ENCODE data around the gene CPOX. TPM values are rescaled to one million over a fixed set of nuclear protein-coding genes. Genes with fewer than 3 reads are reported as not detected.

CPOX gene
- total and polyA plus RNA-seq, 2 experiments from 2014 or later: 13.3 to 38.3 TPM

DNA sequence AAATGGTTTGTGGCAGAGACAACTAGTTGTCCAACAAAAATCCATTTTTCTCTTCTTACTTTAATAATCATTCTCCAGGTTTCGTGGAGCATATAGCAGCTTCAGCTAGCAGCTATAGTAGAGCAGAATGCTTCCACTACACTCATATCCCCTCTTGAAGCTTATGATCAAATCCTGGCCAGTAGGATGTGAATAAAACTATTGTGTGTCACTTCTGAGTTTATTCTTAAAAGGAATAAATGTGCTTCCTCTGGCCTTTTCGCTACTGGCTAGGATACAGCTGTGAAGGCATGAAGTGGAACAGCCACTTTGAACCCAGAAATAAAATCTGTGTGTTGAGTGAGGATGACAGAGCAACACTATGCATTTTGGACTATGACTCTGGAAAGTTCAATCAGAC lies 7.8 kb upstream of the CPOX start (continued):
- TF ChIP-seq, protein P1, sequence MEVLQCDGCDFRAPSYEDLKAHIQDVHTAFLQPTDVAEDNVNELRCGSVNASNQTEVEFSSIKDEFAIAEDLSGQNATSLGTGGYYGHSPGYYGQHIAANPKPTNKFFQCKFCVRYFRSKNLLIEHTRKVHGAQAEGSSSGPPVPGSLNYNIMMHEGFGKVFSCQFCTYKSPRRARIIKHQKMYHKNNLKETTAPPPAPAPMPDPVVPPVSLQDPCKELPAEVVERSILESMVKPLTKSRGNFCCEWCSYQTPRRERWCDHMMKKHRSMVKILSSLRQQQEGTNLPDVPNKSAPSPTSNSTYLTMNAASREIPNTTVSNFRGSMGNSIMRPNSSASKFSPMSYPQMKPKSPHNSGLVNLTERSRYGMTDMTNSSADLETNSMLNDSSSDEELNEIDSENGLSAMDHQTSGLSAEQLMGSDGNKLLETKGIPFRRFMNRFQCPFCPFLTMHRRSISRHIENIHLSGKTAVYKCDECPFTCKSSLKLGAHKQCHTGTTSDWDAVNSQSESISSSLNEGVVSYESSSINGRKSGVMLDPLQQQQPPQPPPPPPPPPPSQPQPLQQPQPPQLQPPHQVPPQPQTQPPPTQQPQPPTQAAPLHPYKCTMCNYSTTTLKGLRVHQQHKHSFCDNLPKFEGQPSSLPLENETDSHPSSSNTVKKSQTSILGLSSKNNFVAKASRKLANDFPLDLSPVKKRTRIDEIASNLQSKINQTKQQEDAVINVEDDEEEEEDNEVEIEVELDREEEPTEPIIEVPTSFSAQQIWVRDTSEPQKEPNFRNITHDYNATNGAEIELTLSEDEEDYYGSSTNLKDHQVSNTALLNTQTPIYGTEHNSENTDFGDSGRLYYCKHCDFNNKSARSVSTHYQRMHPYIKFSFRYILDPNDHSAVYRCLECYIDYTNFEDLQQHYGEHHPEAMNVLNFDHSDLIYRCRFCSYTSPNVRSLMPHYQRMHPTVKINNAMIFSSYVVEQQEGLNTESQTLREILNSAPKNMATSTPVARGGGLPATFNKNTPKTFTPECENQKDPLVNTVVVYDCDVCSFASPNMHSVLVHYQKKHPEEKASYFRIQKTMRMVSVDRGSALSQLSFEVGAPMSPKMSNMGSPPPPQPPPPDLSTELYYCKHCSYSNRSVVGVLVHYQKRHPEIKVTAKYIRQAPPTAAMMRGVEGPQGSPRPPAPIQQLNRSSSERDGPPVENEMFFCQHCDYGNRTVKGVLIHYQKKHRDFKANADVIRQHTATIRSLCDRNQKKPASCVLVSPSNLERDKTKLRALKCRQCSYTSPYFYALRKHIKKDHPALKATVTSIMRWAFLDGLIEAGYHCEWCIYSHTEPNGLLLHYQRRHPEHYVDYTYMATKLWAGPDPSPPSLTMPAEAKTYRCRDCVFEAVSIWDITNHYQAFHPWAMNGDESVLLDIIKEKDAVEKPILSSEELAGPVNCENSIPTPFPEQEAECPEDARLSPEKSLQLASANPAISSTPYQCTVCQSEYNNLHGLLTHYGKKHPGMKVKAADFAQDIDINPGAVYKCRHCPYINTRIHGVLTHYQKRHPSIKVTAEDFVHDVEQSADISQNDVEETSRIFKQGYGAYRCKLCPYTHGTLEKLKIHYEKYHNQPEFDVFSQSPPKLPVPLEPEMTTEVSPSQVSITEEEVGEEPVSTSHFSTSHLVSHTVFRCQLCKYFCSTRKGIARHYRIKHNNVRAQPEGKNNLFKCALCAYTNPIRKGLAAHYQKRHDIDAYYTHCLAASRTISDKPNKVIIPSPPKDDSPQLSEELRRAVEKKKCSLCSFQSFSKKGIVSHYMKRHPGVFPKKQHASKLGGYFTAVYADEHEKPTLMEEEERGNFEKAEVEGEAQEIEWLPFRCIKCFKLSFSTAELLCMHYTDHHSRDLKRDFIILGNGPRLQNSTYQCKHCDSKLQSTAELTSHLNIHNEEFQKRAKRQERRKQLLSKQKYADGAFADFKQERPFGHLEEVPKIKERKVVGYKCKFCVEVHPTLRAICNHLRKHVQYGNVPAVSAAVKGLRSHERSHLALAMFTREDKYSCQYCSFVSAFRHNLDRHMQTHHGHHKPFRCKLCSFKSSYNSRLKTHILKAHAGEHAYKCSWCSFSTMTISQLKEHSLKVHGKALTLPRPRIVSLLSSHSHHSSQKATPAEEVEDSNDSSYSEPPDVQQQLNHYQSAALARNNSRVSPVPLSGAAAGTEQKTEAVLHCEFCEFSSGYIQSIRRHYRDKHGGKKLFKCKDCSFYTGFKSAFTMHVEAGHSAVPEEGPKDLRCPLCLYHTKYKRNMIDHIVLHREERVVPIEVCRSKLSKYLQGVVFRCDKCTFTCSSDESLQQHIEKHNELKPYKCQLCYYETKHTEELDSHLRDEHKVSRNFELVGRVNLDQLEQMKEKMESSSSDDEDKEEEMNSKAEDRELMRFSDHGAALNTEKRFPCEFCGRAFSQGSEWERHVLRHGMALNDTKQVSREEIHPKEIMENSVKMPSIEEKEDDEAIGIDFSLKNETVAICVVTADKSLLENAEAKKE (CRISPR knock-in tag; IDR thresholded peaks at IDR 0.05): no peak
- no peak for TF ChIP-seq EZH2phosphoT487 (IDR thresholded peaks at IDR 0.05; ENCODE audit: unreplicated experiment)
- TF ChIP-seq JUNB (IDR thresholded peaks at IDR 0.05; ENCODE audit: unreplicated experiment): no peak
- TF ChIP-seq CREB1 (CRISPR knock-in tag; IDR thresholded peaks at IDR 0.05; ENCODE audit: low read depth): no peak

DNA sequence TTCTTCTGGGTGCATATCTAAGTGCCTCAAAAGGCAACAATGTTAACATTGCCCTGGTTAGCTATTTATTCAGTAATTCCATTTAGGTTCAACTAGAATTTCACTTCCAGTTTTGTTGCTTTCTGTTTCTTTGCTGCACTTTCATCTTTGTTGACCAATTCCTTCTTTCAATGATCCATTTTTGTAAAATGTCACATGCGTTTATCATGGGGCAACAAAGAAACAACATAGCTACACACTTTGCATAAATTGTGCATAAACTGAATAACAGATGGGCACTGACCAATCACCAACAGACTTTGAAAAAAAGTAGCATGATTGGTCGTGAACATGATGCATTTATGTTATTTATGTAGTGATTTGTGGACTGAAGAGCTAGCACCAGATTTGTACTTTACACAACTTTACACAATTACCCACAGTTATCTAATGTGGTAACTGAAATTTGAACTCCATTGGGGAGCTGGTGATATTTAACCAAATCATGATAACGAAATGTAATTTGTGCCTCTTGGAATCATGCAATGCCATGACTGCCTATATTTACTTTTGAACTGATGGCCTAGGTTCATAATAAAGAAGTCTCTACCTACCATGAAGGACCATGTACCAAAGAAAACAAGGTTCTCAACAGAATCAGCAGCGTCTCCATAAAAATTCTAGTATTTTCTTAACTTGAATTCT lies 7.1 kb upstream of the CPOX start:
- no peak overlapping the region for H3K27ac Mint-ChIP-seq
- H3K27me3 Mint-ChIP-seq (ENCODE audit: insufficient read depth, low read depth, poor library complexity): no peaks in the 10 kb centered on the region
- no peak for DNase-seq (ENCODE audit: low spot score)
- no peak overlapping the region for H3K27ac ChIP-seq (ENCODE audit: low read depth)
- no peaks in the 10 kb centered on the region for H3K4me1 Mint-ChIP-seq
- H2AFZ ChIP-seq: no peak overlapping the region
- H3K79me2 ChIP-seq (replicated peaks; ENCODE audit: insufficient read depth): no peaks in the 10 kb centered on the region
- ATAC-seq: no peak
- TF ChIP-seq NANOG (IDR thresholded peaks at IDR 0.05; ENCODE audit: borderline replicate concordance) (no peak), CREB1 (CRISPR knock-in tag; IDR thresholded peaks at IDR 0.05; ENCODE audit: low read depth) (no peak), ZNF331 (CRISPR knock-in tag; IDR thresholded peaks at IDR 0.05; ENCODE audit: low read depth) (no peak), EZH2 (IDR thresholded peaks at IDR 0.05; ENCODE audit: low read depth, unreplicated experiment) (no peak), STAT1 (IDR thresholded peaks at IDR 0.05; ENCODE audit: unreplicated experiment) (no peak), ZNF114 (CRISPR knock-in tag; IDR thresholded peaks at IDR 0.05) (no peak), EZH2phosphoT487 (IDR thresholded peaks at IDR 0.05; ENCODE audit: unreplicated experiment) (no peak), POLR2AphosphoS5 (IDR thresholded peaks at IDR 0.05; ENCODE audit: low read depth) (no peak)
- no peak overlapping the region for H3K4me3 ChIP-seq
- no peak overlapping the region for H3K4me2 ChIP-seq
- H3K36me3 Mint-ChIP-seq (ENCODE audit: low read depth): no peaks in the 10 kb centered on the region
- H3K9me2 ChIP-seq (ENCODE audit: insufficient read depth): no peaks in the 10 kb centered on the region
- H3K9me3 Mint-ChIP-seq: no peaks in the 10 kb centered on the region
- H3K36me3 ChIP-seq (ENCODE audit: insufficient read depth): no peaks in the 10 kb centered on the region
- no peaks in the 10 kb centered on the region for H3K4me1 ChIP-seq (ENCODE audit: insufficient read depth)
- H3K4me3 Mint-ChIP-seq: no peak overlapping the region
- H4K20me1 ChIP-seq (replicated peaks; ENCODE audit: insufficient read depth): no peaks in the 10 kb centered on the region
- H3K27me3 ChIP-seq (ENCODE audit: insufficient read depth): no peaks in the 10 kb centered on the region
- no peaks in the 10 kb centered on the region for H3F3A ChIP-seq (replicated peaks; ENCODE audit: low read depth)

All from GM23338 (cell line).